Sigmoid colon (tissue), 4 donors: Measurements from ENCODE around the gene SCRN1.

Source experiments
- CTCF ChIP-seq, 4 experiments: fragments of 450-650 bp in 3 of 4; fragments of 200-600 bp in 1 of 4; IDR thresholded peaks; one replicate each; pipeline ENCODE4 v1.5.1; 2016 to 2019; ENCODE audit warnings: antibody characterized with exemption in 4 of 4, mild to moderate bottlenecking in 3 of 4, moderate library complexity in 2 of 4
- EP300 ChIP-seq, 4 donors: sonication (generic); formaldehyde crosslinking; IDR thresholded peaks; one replicate each; pipeline ENCODE4 v1.6.1; 2017; ENCODE audit warnings: antibody characterized with exemption in 4 of 4
- POLR2A ChIP-seq, 2 donors: fragments of 450-650 bp; IDR thresholded peaks; one replicate each; pipeline ENCODE4 v1.6.1; 2016; ENCODE audit warnings: antibody characterized with exemption in 2 of 2, mild to moderate bottlenecking in 2 of 2, moderate library complexity in 2 of 2
- POLR2AphosphoS5 ChIP-seq, 4 donors: sonication (generic); formaldehyde crosslinking; IDR thresholded peaks; one replicate each; pipeline ENCODE4 v1.6.1; 2017; ENCODE audit warnings: antibody characterized with exemption in 4 of 4

DNA sequence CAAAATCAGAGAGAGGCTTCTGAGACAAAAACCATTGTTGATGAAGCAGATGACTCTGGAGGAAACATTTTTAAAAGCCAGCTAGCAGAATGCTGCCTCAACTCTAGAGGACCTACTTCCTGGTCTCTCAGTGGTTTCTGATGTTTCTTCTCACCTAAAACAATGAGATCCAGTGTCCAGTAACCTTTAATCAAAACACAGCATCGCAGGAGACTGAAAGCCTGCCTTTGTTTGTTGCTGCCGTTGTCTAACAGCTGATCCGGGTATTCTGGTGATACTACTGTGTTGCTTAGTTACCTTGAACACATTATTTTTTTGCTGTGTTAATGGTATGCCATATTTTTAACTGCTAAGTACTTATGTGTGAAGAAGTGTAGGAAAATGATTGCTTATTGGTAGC is 112.4 kb downstream of the SCRN1 start:
- no peak for TF ChIP-seq CTCF (IDR thresholded peaks at IDR 0.05)
- no peak for TF ChIP-seq POLR2A (IDR thresholded peaks at IDR 0.05)
- TF ChIP-seq EP300 (IDR thresholded peaks at IDR 0.05): no peak
- no peak for TF ChIP-seq POLR2AphosphoS5 (IDR thresholded peaks at IDR 0.05)
